GM19099 (cell line): ENCODE data around the gene PCDHA2.

Experiments used
- POLR2A ChIP-seq: IDR thresholded peaks from 3 replicates; pipeline ENCODE4 v1.6.1; 2011; ENCODE audit warnings: low read depth; ENCODE audit not compliant: insufficient read length; ENCODE audit errors: extremely low read depth

The PCDHA2 gene

GRCh38 chr5:140821375-140822280 lies 27.0 kb downstream of the PCDHA2 start, which contains the start of gene PCDHA5:
TSS of gene PCDHA5 (plus strand) at chr5:140821613.
- no peak for TF ChIP-seq POLR2A

- TF ChIP-seq POLR2A, result no peak
These were observed 27.6 kb downstream of the PCDHA2 start for GRCh38 chr5:140822281-140822629.

GRCh38 chr5:140823475-140823874 lies 28.8 kb downstream of the PCDHA2 start:
- TF ChIP-seq POLR2A, result no peak

- TF ChIP-seq POLR2A, result no peak
These were observed 33.2 kb downstream of the PCDHA2 start, which contains the start of gene PCDHA6 for GRCh38 chr5:140827704-140828361. TSS of gene PCDHA6 (plus strand) at chr5:140827960. CDS start at chr5:140828092, 132 bp downstream.

- no peak for TF ChIP-seq POLR2A
These were observed 33.7 kb downstream of the PCDHA2 start for GRCh38 chr5:140828362-140828737.

- no peak for TF ChIP-seq POLR2A
These were observed 39.3 kb downstream of the PCDHA2 start, which contains the start of gene PCDHA7 for GRCh38 chr5:140833993-140834392. TSS of gene PCDHA7 (plus strand) at chr5:140834269. CDS start at chr5:140834384, 115 bp downstream.

- no peak for TF ChIP-seq POLR2A
These were observed 41.2 kb downstream of the PCDHA2 start for GRCh38 chr5:140835622-140836510.

- TF ChIP-seq POLR2A, result no peak
These were observed 46.6 kb downstream of the PCDHA2 start, which contains the start of gene PCDHA8 for GRCh38 chr5:140840978-140841962. TSS of gene PCDHA8 (plus strand) at chr5:140841187. CDS start at chr5:140841322, 135 bp downstream.

GRCh38 chr5:140842798-140843733 lies 48.4 kb downstream of the PCDHA2 start:
- no peak for TF ChIP-seq POLR2A
